Thyroid gland (tissue), 4 donors: ENCODE measurements around the gene TBCD. TPM values are rescaled to one million over a fixed set of nuclear protein-coding genes. Genes with fewer than 3 reads are reported as not detected.
A peak's percentile ranks its signal among the peaks of the same experiment; 100 is the strongest.

Source experiments
- DNase-seq, 2 donors: peaks; one replicate each; pipeline ENCODE4 v3.0.0-alpha.2; 2019
- H3K27ac ChIP-seq, 3 donors: fragments of 200-600 bp; sonication (generic); 1 replicate in 2 of 3; 2 replicates in 1 of 3; pipeline ENCODE4 v1.5.1; 2016 to 2019; ENCODE audit warnings: mild to moderate bottlenecking in 1 of 3, moderate library complexity in 1 of 3
- H3K27me3 ChIP-seq: fragments of 200-600 bp; sonication (generic); one replicate; pipeline ENCODE4 v1.5.1; 2019
- H3K36me3 ChIP-seq, 2 donors: fragments of 200-600 bp; sonication (generic); one replicate each; pipeline ENCODE4 v1.5.1; 2016 to 2019
- H3K4me1 ChIP-seq, 2 donors: fragments of 200-600 bp; sonication (generic); one replicate each; pipeline ENCODE4 v1.5.1; 2017 to 2019
- H3K4me3 ChIP-seq, 3 donors: fragments of 200-600 bp; sonication (generic); replicated peaks in 1 of 3; 1 replicate in 2 of 3; 2 replicates in 1 of 3; pipeline ENCODE4 v1.5.1; 2016; ENCODE audit warnings: mild to moderate bottlenecking in 1 of 3
- H3K9me3 ChIP-seq: fragments of 200-600 bp; sonication (generic); one replicate; pipeline ENCODE4 v1.5.1; 2017
- POLR2A ChIP-seq, 2 donors: fragments of 450-650 bp; IDR thresholded peaks; one replicate each; pipeline ENCODE4 v1.6.1; 2017; ENCODE audit warnings: antibody characterized with exemption in 2 of 2, mild to moderate bottlenecking in 2 of 2, moderate library complexity in 1 of 2
- WGBS, 2 donors: methylation state at CpG; one replicate each; pipeline ENCODE4 v1.1.5; 2017; 5-methylcytosine and 5-hydroxymethylcytosine counted together
- intact Hi-C: fragments of 100-400 bp; cut with DNase I; formaldehyde crosslinking; loops from one replicate; pipeline ENCODE4 v1.15.1; 2023
- total RNA-seq, 4 donors: library from RNA; depleted of rRNA; stranded (reverse); fragments of >200 nt; gene quantifications; one replicate each; pipeline ENCODE4 v1.2.3, GENCODE V29; 2016
- TF ChIP-seq, protein P1 (sequence below), 6 experiments: fragments of 200-600 bp in 3 of 6; fragments of 450-650 bp in 3 of 6; sonication (generic) in 3 of 6; IDR thresholded peaks; one replicate each; pipeline ENCODE4 v1.5.1; 2016 to 2019; ENCODE audit warnings: antibody characterized with exemption in 6 of 6, mild to moderate bottlenecking in 2 of 6, inconsistent platforms in 1 of 6, moderate library complexity in 1 of 6

The TBCD gene
- total RNA-seq, 4 donors from 2014 or later, result 72.6 to 85.9 (median 79.6) TPM

GRCh38 chr17:82802075-82802780, 50.4 kb downstream of the TBCD start:
- no peaks in the 10 kb centered on the region for H3K36me3 ChIP-seq
- H3K27me3 ChIP-seq, result no peaks in the 10 kb centered on the region
- no peaks in the 10 kb centered on the region for H3K4me1 ChIP-seq
- intact Hi-C loops, result no loop called here
- whole genome bisulfite sequencing, 2 donors, result 92 to 94% methylated on average over 13 to 17 of the region's 17 CpGs
- DNase-seq, result no peak
- no peak overlapping the region for H3K4me3 ChIP-seq
- no peaks in the 10 kb centered on the region for H3K9me3 ChIP-seq
- no peak for TF ChIP-seq POLR2A (IDR thresholded peaks at IDR 0.05)
- TF ChIP-seq, protein P1, sequence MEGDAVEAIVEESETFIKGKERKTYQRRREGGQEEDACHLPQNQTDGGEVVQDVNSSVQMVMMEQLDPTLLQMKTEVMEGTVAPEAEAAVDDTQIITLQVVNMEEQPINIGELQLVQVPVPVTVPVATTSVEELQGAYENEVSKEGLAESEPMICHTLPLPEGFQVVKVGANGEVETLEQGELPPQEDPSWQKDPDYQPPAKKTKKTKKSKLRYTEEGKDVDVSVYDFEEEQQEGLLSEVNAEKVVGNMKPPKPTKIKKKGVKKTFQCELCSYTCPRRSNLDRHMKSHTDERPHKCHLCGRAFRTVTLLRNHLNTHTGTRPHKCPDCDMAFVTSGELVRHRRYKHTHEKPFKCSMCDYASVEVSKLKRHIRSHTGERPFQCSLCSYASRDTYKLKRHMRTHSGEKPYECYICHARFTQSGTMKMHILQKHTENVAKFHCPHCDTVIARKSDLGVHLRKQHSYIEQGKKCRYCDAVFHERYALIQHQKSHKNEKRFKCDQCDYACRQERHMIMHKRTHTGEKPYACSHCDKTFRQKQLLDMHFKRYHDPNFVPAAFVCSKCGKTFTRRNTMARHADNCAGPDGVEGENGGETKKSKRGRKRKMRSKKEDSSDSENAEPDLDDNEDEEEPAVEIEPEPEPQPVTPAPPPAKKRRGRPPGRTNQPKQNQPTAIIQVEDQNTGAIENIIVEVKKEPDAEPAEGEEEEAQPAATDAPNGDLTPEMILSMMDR (IDR thresholded peaks at IDR 0.05), result no peak
- H3K27ac ChIP-seq, result no peak overlapping the region

- 96 to 97% methylated on average over 9 of the region's 9 CpGs for WGBS, 2 donors
- no peaks in the 10 kb centered on the region for H3K36me3 ChIP-seq
- TF ChIP-seq, protein P1 (IDR thresholded peaks at IDR 0.05), result no peak
- TF ChIP-seq POLR2A (IDR thresholded peaks at IDR 0.05), result no peak
These were observed 51.3 kb downstream of the TBCD start for GRCh38 chr17:82803185-82803584.

GRCh38 chr17:82803606-82804005, 51.7 kb downstream of the TBCD start:
- H3K9me3 ChIP-seq, result no peaks in the 10 kb centered on the region
- H3K4me3 ChIP-seq, result no peak overlapping the region
- intact Hi-C loops, result no loop called here
- TF ChIP-seq POLR2A (IDR thresholded peaks at IDR 0.05), result no peak
- TF ChIP-seq, protein P1 (IDR thresholded peaks at IDR 0.05), result no peak
- H3K36me3 ChIP-seq, result no peaks in the 10 kb centered on the region
- DNase-seq, result no peak
- 91 to 97% methylated on average over 10 to 12 of the region's 15 CpGs for WGBS, 2 donors
- no peak overlapping the region for H3K27ac ChIP-seq
- no peaks in the 10 kb centered on the region for H3K4me1 ChIP-seq
- H3K27me3 ChIP-seq, result no peaks in the 10 kb centered on the region

More at GRCh38 chr17:82803185-82803584, 51.3 kb downstream of the TBCD start:
- Histone ChIP-seq H3K27me3 (no peaks in the 10 kb centered on the region), H3K4me1 (no peaks in the 10 kb centered on the region), H3K9me3 (no peaks in the 10 kb centered on the region), H3K27ac (no peak overlapping the region), H3K4me3 (no peak overlapping the region)
- intact Hi-C loops, result no loop called here
- no peak for DNase-seq

- no peaks in the 10 kb centered on the region for H3K4me1 ChIP-seq
- WGBS, 2 donors, result 71 to 78% methylated on average over 21 of the region's 27 CpGs
- H3K27ac ChIP-seq, result no peak overlapping the region
- TF ChIP-seq POLR2A (IDR thresholded peaks at IDR 0.05), result no peak
- TF ChIP-seq, protein P1 (IDR thresholded peaks at IDR 0.05), result no peak
- intact Hi-C loops, result no loop called here
- no peak overlapping the region for H3K4me3 ChIP-seq
- no peaks in the 10 kb centered on the region for H3K9me3 ChIP-seq
- no peaks in the 10 kb centered on the region for H3K36me3 ChIP-seq
- no peaks in the 10 kb centered on the region for H3K27me3 ChIP-seq
- peak; percentile 24 to 39 for DNase-seq
These were observed 52.8 kb downstream of the TBCD start for GRCh38 chr17:82804442-82805191.

DNA sequence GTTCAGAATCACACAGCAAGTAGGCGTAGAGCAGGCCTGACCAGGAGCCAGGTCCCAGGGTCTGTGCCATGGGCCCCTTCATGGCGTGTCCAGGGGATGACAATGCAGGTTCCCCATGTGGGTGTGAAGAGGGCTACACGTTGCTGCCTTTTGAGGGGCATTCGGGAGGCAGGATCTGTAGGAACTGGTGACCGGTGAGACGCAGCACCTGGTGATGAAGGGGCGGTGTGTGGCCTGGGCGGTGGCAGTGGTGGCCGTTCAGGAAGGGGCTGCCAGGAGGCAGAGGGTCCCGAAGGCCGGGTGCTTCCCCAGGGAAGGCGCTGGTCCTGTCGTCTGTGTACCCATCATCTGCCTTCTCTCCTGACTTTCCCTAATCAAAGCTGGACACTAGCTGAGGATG, 53.4 kb downstream of the TBCD start:
- TF ChIP-seq, protein P1 (IDR thresholded peaks at IDR 0.05), result no peak
- TF ChIP-seq POLR2A (IDR thresholded peaks at IDR 0.05), result no peak
- H3K27me3 ChIP-seq, result no peaks in the 10 kb centered on the region
- H3K9me3 ChIP-seq, result no peaks in the 10 kb centered on the region
- no peaks in the 10 kb centered on the region for H3K36me3 ChIP-seq
- 86 to 88% methylated on average over 13 of the region's 13 CpGs for WGBS, 2 donors
- intact Hi-C loops, result no loop called here
- H3K4me3 ChIP-seq, result no peak overlapping the region
- no peaks in the 10 kb centered on the region for H3K4me1 ChIP-seq
- no peak overlapping the region for H3K27ac ChIP-seq
- DNase-seq, result no peak
